Fibroblast of mammary gland (primary cell): ENCODE results near the gene BCL11B.

Source experiments
- DNase-seq: peaks from one replicate; pipeline ENCODE4 v3.0.0-alpha.2; 2010; ENCODE audit warnings: low read depth
- H3K4me3 ChIP-seq: 2 replicates; pipeline ENCODE4 v1.5.1; 2011; ENCODE audit warnings: low read depth, mild to moderate bottlenecking, low read length, moderate library complexity; ENCODE audit not compliant: control insufficient read depth
- CTCF ChIP-seq: conservative IDR thresholded peaks from 2 replicates; pipeline ENCODE4 v1.5.1; 2011; ENCODE audit warnings: low read depth, low read length, inconsistent platforms; ENCODE audit not compliant: control insufficient read depth, insufficient read depth

The BCL11B gene

GRCh38 chr14:99280066-99280731 lies 8.2 kb upstream of the BCL11B start:
- DNase-seq, result no peak
- TF ChIP-seq CTCF, result no peak
- H3K4me3 ChIP-seq, result no peak overlapping the region

- no peak for TF ChIP-seq CTCF
- DNase-seq, result no peak
- H3K4me3 ChIP-seq, result no peak overlapping the region
Observed at GRCh38 chr14:99278836-99279235, 6.8 kb upstream of the BCL11B start.

- H3K4me3 ChIP-seq, result no peak overlapping the region
- no peak for TF ChIP-seq CTCF
- DNase-seq, result no peak
Observed at GRCh38 chr14:99277530-99277929, 5.5 kb upstream of the BCL11B start.

- no peak for TF ChIP-seq CTCF
- DNase-seq, result no peak
- H3K4me3 ChIP-seq, result no peak overlapping the region
Observed at GRCh38 chr14:99276482-99276881, 4.5 kb upstream of the BCL11B start.

- TF ChIP-seq CTCF, result no peak
- no peak overlapping the region for H3K4me3 ChIP-seq
- DNase-seq, result no peak
Observed at GRCh38 chr14:99275222-99275584, 3.2 kb upstream of the BCL11B start.

GRCh38 chr14:99274346-99275221 lies 2.6 kb upstream of the BCL11B start:
- TF ChIP-seq CTCF, result peak; percentile 14
- DNase-seq, result peak; percentile 51
- peak overlapping the region; percentile 13 for H3K4me3 ChIP-seq
